GM23338 (cell line): ENCODE measurements around the gene CDV3. TPM values are rescaled to one million over a fixed set of nuclear protein-coding genes. Genes with fewer than 3 reads are reported as not detected.
A peak's percentile ranks its signal among the peaks of the same experiment; 100 is the strongest.

Experiments
- ATAC-seq: fragments of 200-7000 bp; cut with Tn5 transposase; 3 replicates; pipeline ENCODE4 v1.9.1; 2020
- DNase-seq: peaks from one replicate; pipeline ENCODE4 v3.0.0-alpha.2; 2015; ENCODE audit warnings: low spot score
- H2AFZ ChIP-seq: fragments of 200-600 bp; sonication (generic); 2 replicates; pipeline ENCODE4 v1.8.0; 2016; ENCODE audit warnings: antibody characterized with exemption, mild to moderate bottlenecking, moderate library complexity
- H3F3A ChIP-seq: fragments of 200-600 bp; sonication (generic); replicated peaks from 2 replicates; pipeline ENCODE4 v1.8.0; 2017; ENCODE audit warnings: antibody characterized with exemption, mixed run types, low read depth
- H3K27ac ChIP-seq: fragments of 200-600 bp; sonication (generic); 2 replicates; pipeline ENCODE4 v1.6.1; 2016; ENCODE audit warnings: low read depth
- H3K27me3 ChIP-seq: fragments of 200-600 bp; sonication (generic); 2 replicates; pipeline ENCODE4 v1.8.0; 2016; ENCODE audit warnings: mild to moderate bottlenecking, mixed run types, moderate library complexity; ENCODE audit not compliant: insufficient read depth
- H3K36me3 ChIP-seq: fragments of 200-600 bp; sonication (generic); 2 replicates; pipeline ENCODE4 v1.8.0; 2016; ENCODE audit warnings: mild to moderate bottlenecking; ENCODE audit not compliant: insufficient read depth
- H3K4me1 ChIP-seq: fragments of 200-600 bp; sonication (generic); 2 replicates; pipeline ENCODE4 v1.8.0; 2016; ENCODE audit warnings: mild to moderate bottlenecking, moderate library complexity; ENCODE audit not compliant: insufficient read depth
- H3K4me2 ChIP-seq: fragments of 200-600 bp; sonication (generic); 2 replicates; pipeline ENCODE4 v1.7.1; 2017; ENCODE audit warnings: mixed run types
- H3K4me3 ChIP-seq: fragments of 200-600 bp; sonication (generic); 2 replicates; pipeline ENCODE4 v1.6.1; 2016; ENCODE audit warnings: mixed run types
- H3K79me2 ChIP-seq: fragments of 200-600 bp; sonication (generic); replicated peaks from 2 replicates; pipeline ENCODE4 v1.8.0; 2017; ENCODE audit warnings: mild to moderate bottlenecking; ENCODE audit not compliant: insufficient read depth
- H3K9me2 ChIP-seq: fragments of 200-600 bp; sonication (generic); 2 replicates; pipeline ENCODE4 v1.8.0; 2017; ENCODE audit not compliant: insufficient read depth
- H4K20me1 ChIP-seq: fragments of 200-600 bp; sonication (generic); replicated peaks from 2 replicates; pipeline ENCODE4 v1.8.0; 2017; ENCODE audit warnings: mild to moderate bottlenecking; ENCODE audit not compliant: insufficient read depth
- H3K27ac Mint-ChIP-seq: 2 replicates; pipeline ENCODE4 v1.8.0; 2020; ENCODE audit warnings: inconsistent platforms, mild to moderate bottlenecking, moderate library complexity, mixed read lengths
- H3K27me3 Mint-ChIP-seq: 3 replicates; pipeline ENCODE4 v1.8.0; 2022; ENCODE audit warnings: low read depth, mild to moderate bottlenecking, moderate library complexity, mixed read lengths, inconsistent platforms; ENCODE audit not compliant: insufficient read depth, poor library complexity
- H3K36me3 Mint-ChIP-seq: 3 replicates; pipeline ENCODE4 v1.8.0; 2021; ENCODE audit warnings: low read depth, mild to moderate bottlenecking, inconsistent platforms, moderate library complexity, mixed read lengths
- H3K4me1 Mint-ChIP-seq: 3 replicates; pipeline ENCODE4 v1.8.0; 2020; ENCODE audit warnings: mild to moderate bottlenecking, inconsistent platforms, mixed read lengths
- H3K4me3 Mint-ChIP-seq: 3 replicates; pipeline ENCODE4 v1.8.0; 2021; ENCODE audit warnings: moderate library complexity, mild to moderate bottlenecking, inconsistent platforms, mixed read lengths
- H3K9me3 Mint-ChIP-seq: 3 replicates; pipeline ENCODE4 v1.8.0; 2020; ENCODE audit warnings: moderate library complexity, mild to moderate bottlenecking, inconsistent platforms, mixed read lengths
- CREB1 ChIP-seq: fragments of 250-450 bp; sonication (Bioruptor Pico); IDR thresholded peaks from 2 replicates; pipeline ENCODE4 v1.5.0; 2020; ENCODE audit warnings: low read depth, mild to moderate bottlenecking, moderate library complexity
- EZH2 ChIP-seq: fragments of 200-600 bp; sonication (generic); IDR thresholded peaks from one replicate; pipeline ENCODE4 v1.8.0; 2017; ENCODE audit warnings: antibody characterized with exemption, mild to moderate bottlenecking, low read depth; ENCODE audit not compliant: unreplicated experiment
- EZH2phosphoT487 ChIP-seq: fragments of 200-600 bp; sonication (generic); IDR thresholded peaks from one replicate; pipeline ENCODE4 v1.8.1; 2018; ENCODE audit warnings: antibody characterized with exemption; ENCODE audit not compliant: unreplicated experiment
- JUNB ChIP-seq: IDR thresholded peaks from one replicate; pipeline ENCODE4 v1.6.1; 2016; ENCODE audit warnings: antibody characterized with exemption; ENCODE audit not compliant: unreplicated experiment
- NANOG ChIP-seq: IDR thresholded peaks from 2 replicates; pipeline ENCODE4 v1.6.1; 2016; ENCODE audit warnings: antibody characterized with exemption, borderline replicate concordance
- POLR2AphosphoS5 ChIP-seq: IDR thresholded peaks from 2 replicates; pipeline ENCODE4 v1.6.1; 2016; ENCODE audit warnings: antibody characterized with exemption, low read depth
- STAT1 ChIP-seq: IDR thresholded peaks from one replicate; pipeline ENCODE4 v1.6.1; 2016; ENCODE audit warnings: antibody characterized with exemption; ENCODE audit not compliant: unreplicated experiment
- ZNF114 ChIP-seq: fragments of 250-450 bp; sonication (Bioruptor Pico); IDR thresholded peaks from 2 replicates; pipeline ENCODE4 v1.5.0; 2020; ENCODE audit warnings: mild to moderate bottlenecking, moderate library complexity
- ZNF331 ChIP-seq: fragments of 250-450 bp; sonication (Bioruptor Pico); IDR thresholded peaks from 2 replicates; pipeline ENCODE4 v1.5.0; 2020; ENCODE audit warnings: low read depth, mild to moderate bottlenecking, moderate library complexity
- polyA plus RNA-seq: library from polyadenylated mRNA; unstranded; fragments of >200 nt; fragmentation: Nextera tagmentation; extraction: Ambion mirVana; gene quantifications from 2 replicates; pipeline ENCODE4 v1.2.1, GENCODE V29; 2016
- total RNA-seq: library from RNA; depleted of rRNA; stranded (reverse); fragments of >200 nt; shearing (Covaris generic); gene quantifications from 2 replicates; pipeline ENCODE4 v1.2.3, GENCODE V29; 2014
- TF ChIP-seq, protein P1 (sequence below), 2 experiments: fragments of 200-600 bp in 1 of 2; sonication (generic) in 1 of 2; conservative IDR thresholded peaks; 2 replicates each; pipeline versions ENCODE4 v1.5.1 to v1.6.1; 2016 to 2017; ENCODE audit warnings: antibody characterized with exemption in 2 of 2, low read depth in 2 of 2, mild to moderate bottlenecking in 2 of 2, moderate library complexity in 1 of 2
- TF ChIP-seq, protein P2 (sequence below): IDR thresholded peaks from one replicate; pipeline ENCODE4 v1.6.1; 2018; ENCODE audit warnings: antibody characterized with exemption; ENCODE audit not compliant: unreplicated experiment
- TF ChIP-seq, protein P3 (sequence below): fragments of 250-450 bp; sonication (Bioruptor Pico); IDR thresholded peaks from 2 replicates; pipeline ENCODE4 v1.5.0; 2020; ENCODE audit warnings: mild to moderate bottlenecking, moderate library complexity
- TF ChIP-seq, protein P4 (sequence below): IDR thresholded peaks from 2 replicates; pipeline ENCODE4 v1.6.1; 2016; ENCODE audit warnings: antibody characterized with exemption

The CDV3 gene
- total and polyA plus RNA-seq, 2 experiments from 2014 or later = 36.6 to 119 TPM

DNA sequence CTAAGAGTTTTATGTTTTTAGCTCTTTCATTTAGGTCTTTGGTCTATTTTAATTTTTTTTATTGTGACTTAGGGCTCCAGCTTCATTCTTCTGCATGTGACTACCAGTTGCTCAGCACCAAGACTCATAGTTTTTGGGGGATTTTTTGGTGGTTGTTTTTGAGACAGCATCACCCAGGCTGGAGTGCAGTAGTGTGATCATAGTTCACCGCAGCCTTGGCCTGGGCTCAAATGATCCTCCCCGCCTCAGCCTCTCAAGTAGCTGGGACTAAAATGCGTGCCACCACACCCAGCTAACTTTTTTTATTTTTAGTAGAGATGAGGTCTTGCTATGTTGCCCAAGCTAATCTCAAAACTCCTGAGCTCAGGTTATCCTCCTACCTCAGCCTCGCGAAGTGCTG lies 19.4 kb downstream of the CDV3 start:
- no peaks in the 10 kb centered on the region for H3K27me3 ChIP-seq
- H3K79me2 ChIP-seq = no peaks in the 10 kb centered on the region
- Mint-ChIP-seq H3K27ac (no peak overlapping the region), H3K4me1 (no peaks in the 10 kb centered on the region), H3K36me3 (peaks cover 20% of the 10 kb centered on the region; the same call in 2 of the 3 replicates), H3K27me3 (peaks cover 3% of the 10 kb centered on the region), H3K4me3 (no peak overlapping the region), H3K9me3 (no peaks in the 10 kb centered on the region)
- peak overlapping the region; percentile 71 for H3K27ac ChIP-seq
- DNase-seq (no peak), ATAC-seq (no peak)
- H3K4me2 ChIP-seq = no peak overlapping the region
- peaks cover 15% of the 10 kb centered on the region for H3K36me3 ChIP-seq
- TF ChIP-seq, protein P1, sequence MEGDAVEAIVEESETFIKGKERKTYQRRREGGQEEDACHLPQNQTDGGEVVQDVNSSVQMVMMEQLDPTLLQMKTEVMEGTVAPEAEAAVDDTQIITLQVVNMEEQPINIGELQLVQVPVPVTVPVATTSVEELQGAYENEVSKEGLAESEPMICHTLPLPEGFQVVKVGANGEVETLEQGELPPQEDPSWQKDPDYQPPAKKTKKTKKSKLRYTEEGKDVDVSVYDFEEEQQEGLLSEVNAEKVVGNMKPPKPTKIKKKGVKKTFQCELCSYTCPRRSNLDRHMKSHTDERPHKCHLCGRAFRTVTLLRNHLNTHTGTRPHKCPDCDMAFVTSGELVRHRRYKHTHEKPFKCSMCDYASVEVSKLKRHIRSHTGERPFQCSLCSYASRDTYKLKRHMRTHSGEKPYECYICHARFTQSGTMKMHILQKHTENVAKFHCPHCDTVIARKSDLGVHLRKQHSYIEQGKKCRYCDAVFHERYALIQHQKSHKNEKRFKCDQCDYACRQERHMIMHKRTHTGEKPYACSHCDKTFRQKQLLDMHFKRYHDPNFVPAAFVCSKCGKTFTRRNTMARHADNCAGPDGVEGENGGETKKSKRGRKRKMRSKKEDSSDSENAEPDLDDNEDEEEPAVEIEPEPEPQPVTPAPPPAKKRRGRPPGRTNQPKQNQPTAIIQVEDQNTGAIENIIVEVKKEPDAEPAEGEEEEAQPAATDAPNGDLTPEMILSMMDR (conservative IDR thresholded peaks at IDR 0.05; ENCODE audit: low read depth in 2 of 2) = no peak
- TF ChIP-seq JUNB (no peak), ZNF331 (CRISPR knock-in tag) (no peak), EZH2phosphoT487 (no peak), ZNF114 (no peak), POLR2AphosphoS5 (no peak), CREB1 (CRISPR knock-in tag) (no peak), EZH2 (no peak), NANOG (no peak), STAT1 (no peak)
- TF ChIP-seq, protein P2, sequence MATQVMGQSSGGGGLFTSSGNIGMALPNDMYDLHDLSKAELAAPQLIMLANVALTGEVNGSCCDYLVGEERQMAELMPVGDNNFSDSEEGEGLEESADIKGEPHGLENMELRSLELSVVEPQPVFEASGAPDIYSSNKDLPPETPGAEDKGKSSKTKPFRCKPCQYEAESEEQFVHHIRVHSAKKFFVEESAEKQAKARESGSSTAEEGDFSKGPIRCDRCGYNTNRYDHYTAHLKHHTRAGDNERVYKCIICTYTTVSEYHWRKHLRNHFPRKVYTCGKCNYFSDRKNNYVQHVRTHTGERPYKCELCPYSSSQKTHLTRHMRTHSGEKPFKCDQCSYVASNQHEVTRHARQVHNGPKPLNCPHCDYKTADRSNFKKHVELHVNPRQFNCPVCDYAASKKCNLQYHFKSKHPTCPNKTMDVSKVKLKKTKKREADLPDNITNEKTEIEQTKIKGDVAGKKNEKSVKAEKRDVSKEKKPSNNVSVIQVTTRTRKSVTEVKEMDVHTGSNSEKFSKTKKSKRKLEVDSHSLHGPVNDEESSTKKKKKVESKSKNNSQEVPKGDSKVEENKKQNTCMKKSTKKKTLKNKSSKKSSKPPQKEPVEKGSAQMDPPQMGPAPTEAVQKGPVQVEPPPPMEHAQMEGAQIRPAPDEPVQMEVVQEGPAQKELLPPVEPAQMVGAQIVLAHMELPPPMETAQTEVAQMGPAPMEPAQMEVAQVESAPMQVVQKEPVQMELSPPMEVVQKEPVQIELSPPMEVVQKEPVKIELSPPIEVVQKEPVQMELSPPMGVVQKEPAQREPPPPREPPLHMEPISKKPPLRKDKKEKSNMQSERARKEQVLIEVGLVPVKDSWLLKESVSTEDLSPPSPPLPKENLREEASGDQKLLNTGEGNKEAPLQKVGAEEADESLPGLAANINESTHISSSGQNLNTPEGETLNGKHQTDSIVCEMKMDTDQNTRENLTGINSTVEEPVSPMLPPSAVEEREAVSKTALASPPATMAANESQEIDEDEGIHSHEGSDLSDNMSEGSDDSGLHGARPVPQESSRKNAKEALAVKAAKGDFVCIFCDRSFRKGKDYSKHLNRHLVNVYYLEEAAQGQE = no peak
- TF ChIP-seq, protein P3, sequence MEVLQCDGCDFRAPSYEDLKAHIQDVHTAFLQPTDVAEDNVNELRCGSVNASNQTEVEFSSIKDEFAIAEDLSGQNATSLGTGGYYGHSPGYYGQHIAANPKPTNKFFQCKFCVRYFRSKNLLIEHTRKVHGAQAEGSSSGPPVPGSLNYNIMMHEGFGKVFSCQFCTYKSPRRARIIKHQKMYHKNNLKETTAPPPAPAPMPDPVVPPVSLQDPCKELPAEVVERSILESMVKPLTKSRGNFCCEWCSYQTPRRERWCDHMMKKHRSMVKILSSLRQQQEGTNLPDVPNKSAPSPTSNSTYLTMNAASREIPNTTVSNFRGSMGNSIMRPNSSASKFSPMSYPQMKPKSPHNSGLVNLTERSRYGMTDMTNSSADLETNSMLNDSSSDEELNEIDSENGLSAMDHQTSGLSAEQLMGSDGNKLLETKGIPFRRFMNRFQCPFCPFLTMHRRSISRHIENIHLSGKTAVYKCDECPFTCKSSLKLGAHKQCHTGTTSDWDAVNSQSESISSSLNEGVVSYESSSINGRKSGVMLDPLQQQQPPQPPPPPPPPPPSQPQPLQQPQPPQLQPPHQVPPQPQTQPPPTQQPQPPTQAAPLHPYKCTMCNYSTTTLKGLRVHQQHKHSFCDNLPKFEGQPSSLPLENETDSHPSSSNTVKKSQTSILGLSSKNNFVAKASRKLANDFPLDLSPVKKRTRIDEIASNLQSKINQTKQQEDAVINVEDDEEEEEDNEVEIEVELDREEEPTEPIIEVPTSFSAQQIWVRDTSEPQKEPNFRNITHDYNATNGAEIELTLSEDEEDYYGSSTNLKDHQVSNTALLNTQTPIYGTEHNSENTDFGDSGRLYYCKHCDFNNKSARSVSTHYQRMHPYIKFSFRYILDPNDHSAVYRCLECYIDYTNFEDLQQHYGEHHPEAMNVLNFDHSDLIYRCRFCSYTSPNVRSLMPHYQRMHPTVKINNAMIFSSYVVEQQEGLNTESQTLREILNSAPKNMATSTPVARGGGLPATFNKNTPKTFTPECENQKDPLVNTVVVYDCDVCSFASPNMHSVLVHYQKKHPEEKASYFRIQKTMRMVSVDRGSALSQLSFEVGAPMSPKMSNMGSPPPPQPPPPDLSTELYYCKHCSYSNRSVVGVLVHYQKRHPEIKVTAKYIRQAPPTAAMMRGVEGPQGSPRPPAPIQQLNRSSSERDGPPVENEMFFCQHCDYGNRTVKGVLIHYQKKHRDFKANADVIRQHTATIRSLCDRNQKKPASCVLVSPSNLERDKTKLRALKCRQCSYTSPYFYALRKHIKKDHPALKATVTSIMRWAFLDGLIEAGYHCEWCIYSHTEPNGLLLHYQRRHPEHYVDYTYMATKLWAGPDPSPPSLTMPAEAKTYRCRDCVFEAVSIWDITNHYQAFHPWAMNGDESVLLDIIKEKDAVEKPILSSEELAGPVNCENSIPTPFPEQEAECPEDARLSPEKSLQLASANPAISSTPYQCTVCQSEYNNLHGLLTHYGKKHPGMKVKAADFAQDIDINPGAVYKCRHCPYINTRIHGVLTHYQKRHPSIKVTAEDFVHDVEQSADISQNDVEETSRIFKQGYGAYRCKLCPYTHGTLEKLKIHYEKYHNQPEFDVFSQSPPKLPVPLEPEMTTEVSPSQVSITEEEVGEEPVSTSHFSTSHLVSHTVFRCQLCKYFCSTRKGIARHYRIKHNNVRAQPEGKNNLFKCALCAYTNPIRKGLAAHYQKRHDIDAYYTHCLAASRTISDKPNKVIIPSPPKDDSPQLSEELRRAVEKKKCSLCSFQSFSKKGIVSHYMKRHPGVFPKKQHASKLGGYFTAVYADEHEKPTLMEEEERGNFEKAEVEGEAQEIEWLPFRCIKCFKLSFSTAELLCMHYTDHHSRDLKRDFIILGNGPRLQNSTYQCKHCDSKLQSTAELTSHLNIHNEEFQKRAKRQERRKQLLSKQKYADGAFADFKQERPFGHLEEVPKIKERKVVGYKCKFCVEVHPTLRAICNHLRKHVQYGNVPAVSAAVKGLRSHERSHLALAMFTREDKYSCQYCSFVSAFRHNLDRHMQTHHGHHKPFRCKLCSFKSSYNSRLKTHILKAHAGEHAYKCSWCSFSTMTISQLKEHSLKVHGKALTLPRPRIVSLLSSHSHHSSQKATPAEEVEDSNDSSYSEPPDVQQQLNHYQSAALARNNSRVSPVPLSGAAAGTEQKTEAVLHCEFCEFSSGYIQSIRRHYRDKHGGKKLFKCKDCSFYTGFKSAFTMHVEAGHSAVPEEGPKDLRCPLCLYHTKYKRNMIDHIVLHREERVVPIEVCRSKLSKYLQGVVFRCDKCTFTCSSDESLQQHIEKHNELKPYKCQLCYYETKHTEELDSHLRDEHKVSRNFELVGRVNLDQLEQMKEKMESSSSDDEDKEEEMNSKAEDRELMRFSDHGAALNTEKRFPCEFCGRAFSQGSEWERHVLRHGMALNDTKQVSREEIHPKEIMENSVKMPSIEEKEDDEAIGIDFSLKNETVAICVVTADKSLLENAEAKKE (CRISPR knock-in tag) = no peak
- TF ChIP-seq, protein P4, sequence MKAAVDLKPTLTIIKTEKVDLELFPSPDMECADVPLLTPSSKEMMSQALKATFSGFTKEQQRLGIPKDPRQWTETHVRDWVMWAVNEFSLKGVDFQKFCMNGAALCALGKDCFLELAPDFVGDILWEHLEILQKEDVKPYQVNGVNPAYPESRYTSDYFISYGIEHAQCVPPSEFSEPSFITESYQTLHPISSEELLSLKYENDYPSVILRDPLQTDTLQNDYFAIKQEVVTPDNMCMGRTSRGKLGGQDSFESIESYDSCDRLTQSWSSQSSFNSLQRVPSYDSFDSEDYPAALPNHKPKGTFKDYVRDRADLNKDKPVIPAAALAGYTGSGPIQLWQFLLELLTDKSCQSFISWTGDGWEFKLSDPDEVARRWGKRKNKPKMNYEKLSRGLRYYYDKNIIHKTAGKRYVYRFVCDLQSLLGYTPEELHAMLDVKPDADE = no peak
- H3K9me2 ChIP-seq = no peaks in the 10 kb centered on the region
- H2AFZ ChIP-seq = no peak overlapping the region
- peaks cover 8% of the 10 kb centered on the region for H4K20me1 ChIP-seq
- H3F3A ChIP-seq = no peaks in the 10 kb centered on the region; the same call in 1 of the 2 replicates
- H3K4me1 ChIP-seq = no peaks in the 10 kb centered on the region
- H3K4me3 ChIP-seq = no peak overlapping the region
